Measurements from ENCODE around the gene CRIM1.

DNA sequence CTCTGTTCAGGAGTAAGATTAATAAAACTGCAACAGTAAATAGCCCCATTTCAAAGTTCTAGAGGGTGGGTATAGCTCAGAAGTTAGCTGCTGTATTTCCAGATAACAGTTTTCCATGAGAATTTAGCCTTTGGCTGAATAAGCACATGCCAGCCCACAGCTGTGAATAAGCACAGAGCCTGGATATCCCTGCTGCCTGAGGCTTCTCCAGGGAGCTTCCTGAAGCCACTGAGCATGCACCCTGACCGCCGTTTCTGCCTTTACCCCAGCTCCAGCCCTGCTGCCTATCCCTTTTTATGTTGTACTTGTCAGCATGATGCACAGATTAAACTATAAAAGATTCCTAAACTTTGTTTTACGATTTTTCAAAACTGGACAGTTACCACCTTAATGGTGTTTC is 157.1 kb downstream of the CRIM1 start:
- TF ChIP-seq, protein P1, sequence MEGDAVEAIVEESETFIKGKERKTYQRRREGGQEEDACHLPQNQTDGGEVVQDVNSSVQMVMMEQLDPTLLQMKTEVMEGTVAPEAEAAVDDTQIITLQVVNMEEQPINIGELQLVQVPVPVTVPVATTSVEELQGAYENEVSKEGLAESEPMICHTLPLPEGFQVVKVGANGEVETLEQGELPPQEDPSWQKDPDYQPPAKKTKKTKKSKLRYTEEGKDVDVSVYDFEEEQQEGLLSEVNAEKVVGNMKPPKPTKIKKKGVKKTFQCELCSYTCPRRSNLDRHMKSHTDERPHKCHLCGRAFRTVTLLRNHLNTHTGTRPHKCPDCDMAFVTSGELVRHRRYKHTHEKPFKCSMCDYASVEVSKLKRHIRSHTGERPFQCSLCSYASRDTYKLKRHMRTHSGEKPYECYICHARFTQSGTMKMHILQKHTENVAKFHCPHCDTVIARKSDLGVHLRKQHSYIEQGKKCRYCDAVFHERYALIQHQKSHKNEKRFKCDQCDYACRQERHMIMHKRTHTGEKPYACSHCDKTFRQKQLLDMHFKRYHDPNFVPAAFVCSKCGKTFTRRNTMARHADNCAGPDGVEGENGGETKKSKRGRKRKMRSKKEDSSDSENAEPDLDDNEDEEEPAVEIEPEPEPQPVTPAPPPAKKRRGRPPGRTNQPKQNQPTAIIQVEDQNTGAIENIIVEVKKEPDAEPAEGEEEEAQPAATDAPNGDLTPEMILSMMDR (conservative IDR thresholded peaks at IDR 0.05; ENCODE audit: low read depth, low read length): no peak
- TF ChIP-seq EZH2 (IDR thresholded peaks at IDR 0.05; ENCODE audit: borderline replicate concordance, low read depth, low read length, poor library complexity, severe bottlenecking): no peak

Data from A673 (cell line).